GM19035 (cell line): ENCODE measurements around the gene HOPX.
"Not testable (repeated sequence)": the region's sequence is repeated elsewhere in the genome, so short reads cannot be mapped to it uniquely, and the experiment has no call there.

ENCODE experiments used
- ATAC-seq: cut with Tn5 transposase; IDR thresholded peaks from one replicate; pipeline ENCODE4 v1.9.1; 2021; ENCODE audit not compliant: unreplicated experiment

Gene HOPX

GRCh38 chr4:56655627-56656345, 25.3 kb downstream of the HOPX start:
- no peak for ATAC-seq

DNA sequence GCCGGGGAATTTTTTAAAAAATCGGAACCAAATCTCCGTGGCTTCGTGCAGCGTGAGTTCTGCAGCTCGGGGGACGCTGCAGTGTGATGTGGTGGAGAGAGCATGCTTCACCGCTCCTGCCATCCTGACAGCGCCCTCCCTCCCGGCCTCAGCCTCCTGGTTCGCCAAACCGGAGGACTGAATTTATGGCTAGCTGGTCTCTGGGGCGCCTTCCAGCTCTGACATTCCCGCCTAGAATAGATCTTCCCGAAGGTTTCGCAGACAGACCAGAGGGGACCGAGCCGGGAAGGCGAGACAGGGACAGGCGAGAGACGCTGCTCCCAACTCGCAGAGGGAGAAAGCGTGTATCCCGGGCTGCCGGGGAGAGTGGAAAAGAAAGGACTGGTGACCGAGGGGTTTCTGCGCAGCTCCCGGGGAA, 25.9 kb downstream of the HOPX start:
- ATAC-seq = no peak

DNA sequence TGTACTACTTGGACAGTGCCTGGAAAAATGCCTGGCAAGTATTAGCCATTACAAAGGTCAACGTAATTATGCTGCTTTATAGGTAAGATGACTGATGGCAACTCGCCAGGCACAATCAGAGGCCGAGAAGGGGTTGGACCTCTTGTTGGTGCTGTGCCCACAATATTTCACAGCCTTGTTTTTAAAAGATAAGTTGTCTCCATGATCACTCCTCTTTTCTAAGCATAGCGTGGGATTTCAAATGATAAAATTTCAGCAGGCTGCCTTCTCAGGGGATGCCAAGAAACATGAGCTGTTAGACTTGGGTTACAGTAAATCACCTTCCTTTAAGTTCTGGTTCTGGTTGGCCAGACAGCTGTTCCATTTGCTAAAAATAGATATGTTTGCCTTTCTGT, 26.9 kb downstream of the HOPX start:
- no peak for ATAC-seq

GRCh38 chr4:56653461-56654237, 27.4 kb downstream of the HOPX start:
- no peak for ATAC-seq

- no peak for ATAC-seq
These were observed 28.9 kb downstream of the HOPX start for GRCh38 chr4:56652196-56652595.

DNA sequence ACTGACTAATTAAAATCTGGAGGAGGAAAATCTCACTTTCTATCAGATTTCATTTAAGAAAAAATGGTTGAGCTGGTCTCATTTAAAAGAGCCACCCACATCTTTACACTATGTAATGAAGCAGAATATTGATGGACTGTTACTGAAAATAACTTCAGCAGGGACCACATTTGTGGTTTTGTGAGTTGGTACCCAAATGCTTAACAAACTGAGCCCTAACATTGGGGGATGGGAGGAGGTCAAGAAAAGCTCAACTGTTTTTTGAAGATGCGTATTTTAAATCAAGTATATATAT, 30.1 kb downstream of the HOPX start:
- ATAC-seq = no peak

- no peak for ATAC-seq
These were observed 30.6 kb downstream of the HOPX start for GRCh38 chr4:56650262-56651055.

- ATAC-seq = no peak
These were observed 31.4 kb downstream of the HOPX start for GRCh38 chr4:56649445-56650261.

- ATAC-seq = no peak
These were observed 32.3 kb downstream of the HOPX start for GRCh38 chr4:56648824-56649151.

DNA sequence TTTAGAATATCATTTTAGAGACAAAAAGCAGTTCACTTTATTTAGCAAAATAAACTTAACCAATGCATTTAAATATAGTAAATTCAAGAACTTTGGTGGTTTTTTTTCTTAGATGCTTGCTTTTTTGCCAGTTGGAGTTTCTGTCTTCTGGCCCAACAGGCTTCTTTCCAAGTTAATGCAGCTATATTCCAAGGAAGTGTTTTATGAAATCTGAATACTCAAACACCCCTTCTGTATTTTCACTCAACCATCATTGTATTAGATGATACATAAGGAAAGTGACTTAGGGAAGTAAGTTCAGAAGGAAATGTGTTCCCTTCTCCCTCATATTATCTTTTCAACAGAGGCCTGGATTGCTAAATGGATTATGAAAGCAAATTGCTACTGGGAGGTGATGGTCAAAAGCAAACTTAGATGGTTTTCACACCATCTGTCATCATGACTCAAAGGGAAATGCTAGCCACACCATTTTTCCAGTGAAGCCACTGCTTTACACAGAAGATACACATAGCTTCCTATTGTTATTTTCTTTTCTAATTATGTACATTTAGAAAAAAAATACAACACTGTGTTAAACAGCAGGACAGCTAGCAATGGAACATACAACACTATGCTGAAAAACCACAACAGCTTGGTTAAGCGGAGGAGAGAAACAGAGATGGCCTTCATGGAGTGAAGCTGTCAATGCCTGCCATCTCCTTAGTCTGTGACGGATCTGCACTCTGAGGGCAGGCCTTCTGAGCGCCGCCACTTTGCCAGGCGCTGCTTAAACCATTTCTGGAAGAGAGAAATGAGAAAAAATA, 32.9 kb downstream of the HOPX start:
- ATAC-seq = no peak

- ATAC-seq = no peak
These were observed 34.8 kb downstream of the HOPX start for GRCh38 chr4:56646341-56646740.

GRCh38 chr4:56643596-56643995, 37.5 kb downstream of the HOPX start:
- ATAC-seq = no peak

DNA sequence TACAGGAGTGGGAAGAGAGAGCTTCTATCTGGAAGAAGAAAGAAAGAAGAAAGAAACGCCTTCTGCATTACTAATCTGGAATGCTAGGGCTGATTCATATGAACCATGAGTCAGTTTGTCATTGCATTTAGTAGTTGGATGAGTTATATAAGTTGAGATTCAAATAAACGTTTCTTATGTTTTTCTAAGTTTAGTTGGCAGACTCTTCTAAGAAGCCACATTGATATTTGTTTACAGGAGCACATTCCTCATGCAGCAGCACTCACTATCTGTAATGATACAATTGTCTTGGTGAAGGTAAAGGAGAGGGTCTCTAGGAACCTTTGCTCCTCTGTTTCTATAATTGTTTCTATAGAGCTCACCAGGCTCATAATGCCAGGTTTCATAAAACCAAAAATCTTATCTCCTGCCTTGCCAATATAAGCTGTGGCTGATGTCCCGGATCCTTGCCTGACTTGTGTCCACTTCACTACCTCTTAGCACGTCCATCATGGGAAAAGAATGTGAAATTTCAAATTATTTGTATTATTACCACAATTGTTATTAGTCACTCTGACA, 39.5 kb downstream of the HOPX start:
- no peak for ATAC-seq

- no peak for ATAC-seq
These were observed 40.2 kb downstream of the HOPX start for GRCh38 chr4:56640621-56641493.

DNA sequence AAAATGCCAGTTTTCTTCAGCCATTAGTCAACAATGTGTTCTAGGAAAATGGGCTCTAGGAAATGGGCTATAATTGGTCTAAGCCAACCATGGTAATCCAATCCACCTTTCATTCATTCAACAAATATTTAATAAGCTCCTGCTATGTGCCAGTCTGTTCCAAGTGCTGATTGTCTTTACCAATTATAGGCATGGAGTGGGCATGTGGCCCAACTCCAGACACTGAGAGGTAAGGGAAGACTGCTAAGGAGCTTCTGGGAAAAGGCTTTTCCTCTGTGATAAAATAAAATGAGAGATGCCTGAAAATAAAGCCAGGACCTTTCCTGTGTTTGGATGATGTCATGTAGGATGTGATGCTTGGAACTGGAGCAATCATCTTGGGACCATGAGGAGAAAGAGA, 43.3 kb downstream of the HOPX start:
- ATAC-seq = no peak

GRCh38 chr4:56637154-56637553, 43.9 kb downstream of the HOPX start:
- no peak for ATAC-seq

DNA sequence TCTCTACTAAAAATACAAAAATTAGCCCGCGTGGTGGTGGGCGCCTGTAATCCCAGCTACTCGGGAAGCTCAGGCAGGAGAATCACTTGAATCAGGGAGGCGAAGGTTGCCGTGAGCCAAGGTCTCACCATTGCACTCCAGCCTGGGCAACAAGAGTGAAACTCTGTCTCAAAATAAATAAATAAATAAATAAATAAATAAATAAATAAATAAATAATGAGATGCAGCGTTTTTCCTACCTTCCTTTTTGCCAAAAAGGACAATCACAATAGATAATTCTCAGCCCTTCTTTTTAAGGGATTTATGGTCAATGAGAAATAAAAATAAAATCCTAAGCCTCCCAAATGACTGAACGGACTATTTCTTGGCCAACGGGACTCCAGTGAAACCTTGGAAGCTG, 46.1 kb downstream of the HOPX start:
- ATAC-seq = not testable (repeated sequence)

- no peak for ATAC-seq
These were observed 47.6 kb downstream of the HOPX start for GRCh38 chr4:56633486-56633885.
